DND-41 (cell line): ENCODE data around the gene ABLIM2.

ENCODE experiments used
- EZH2 ChIP-seq: IDR thresholded peaks from 3 replicates; pipeline ENCODE4 v1.6.1; 2012; ENCODE audit warnings: borderline replicate concordance, low read depth, mild to moderate bottlenecking, moderate library complexity, low read length, inconsistent platforms; ENCODE audit not compliant: severe bottlenecking
- TF ChIP-seq, protein P1 (sequence below): IDR thresholded peaks from 2 replicates; pipeline ENCODE4 v1.5.1; 2012; ENCODE audit warnings: borderline replicate concordance, low read length, moderate library complexity, mild to moderate bottlenecking; ENCODE audit not compliant: poor library complexity, severe bottlenecking; ENCODE audit errors: extremely low read depth

DNA sequence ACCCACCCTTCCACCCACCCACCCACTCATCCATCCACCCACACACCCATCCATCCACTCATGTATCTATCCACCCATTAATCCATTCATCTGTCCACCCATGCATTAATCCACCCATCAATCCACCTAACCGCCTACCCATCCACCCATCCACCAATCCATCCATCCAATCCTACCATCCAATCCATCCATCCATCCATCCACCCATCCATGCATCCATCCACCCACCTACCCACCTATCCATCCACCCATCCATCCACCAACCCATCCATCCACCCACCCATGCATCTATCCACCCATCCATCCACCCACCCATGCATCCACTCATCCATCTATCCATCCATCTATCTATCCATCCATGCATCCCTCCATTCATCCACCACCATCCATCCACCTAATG, 184.2 kb downstream of the ABLIM2 start:
- TF ChIP-seq, protein P1, sequence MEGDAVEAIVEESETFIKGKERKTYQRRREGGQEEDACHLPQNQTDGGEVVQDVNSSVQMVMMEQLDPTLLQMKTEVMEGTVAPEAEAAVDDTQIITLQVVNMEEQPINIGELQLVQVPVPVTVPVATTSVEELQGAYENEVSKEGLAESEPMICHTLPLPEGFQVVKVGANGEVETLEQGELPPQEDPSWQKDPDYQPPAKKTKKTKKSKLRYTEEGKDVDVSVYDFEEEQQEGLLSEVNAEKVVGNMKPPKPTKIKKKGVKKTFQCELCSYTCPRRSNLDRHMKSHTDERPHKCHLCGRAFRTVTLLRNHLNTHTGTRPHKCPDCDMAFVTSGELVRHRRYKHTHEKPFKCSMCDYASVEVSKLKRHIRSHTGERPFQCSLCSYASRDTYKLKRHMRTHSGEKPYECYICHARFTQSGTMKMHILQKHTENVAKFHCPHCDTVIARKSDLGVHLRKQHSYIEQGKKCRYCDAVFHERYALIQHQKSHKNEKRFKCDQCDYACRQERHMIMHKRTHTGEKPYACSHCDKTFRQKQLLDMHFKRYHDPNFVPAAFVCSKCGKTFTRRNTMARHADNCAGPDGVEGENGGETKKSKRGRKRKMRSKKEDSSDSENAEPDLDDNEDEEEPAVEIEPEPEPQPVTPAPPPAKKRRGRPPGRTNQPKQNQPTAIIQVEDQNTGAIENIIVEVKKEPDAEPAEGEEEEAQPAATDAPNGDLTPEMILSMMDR, result no peak
- TF ChIP-seq EZH2, result no peak
